HG03095 (cell line): ENCODE results near the gene CDC14C.
"Not testable (repeated sequence)": the region's sequence is repeated elsewhere in the genome, so short reads cannot be mapped to it uniquely, and the experiment has no call there.

Source experiments
- ATAC-seq: cut with Tn5 transposase; IDR thresholded peaks from one replicate; pipeline ENCODE4 v1.9.1; 2021; ENCODE audit warnings: moderate library complexity; ENCODE audit not compliant: unreplicated experiment

Gene CDC14C

GRCh38 chr7:48924433-48924832, at the start of gene CDC14C:
Gene CDC14C, plus strand, starts transcription at chr7:48924547. Its CDS starts 126 bp downstream, at chr7:48924673.
- no peak for ATAC-seq

- ATAC-seq = no peak
Observed at GRCh38 chr7:48875045-48875916, 49.1 kb upstream of the CDC14C start.

GRCh38 chr7:48876087-48876486, 48.3 kb upstream of the CDC14C start:
- no peak for ATAC-seq

GRCh38 chr7:48880851-48881250, 43.5 kb upstream of the CDC14C start:
- no peak for ATAC-seq

- no peak for ATAC-seq
Observed at GRCh38 chr7:48887500-48887899, 36.8 kb upstream of the CDC14C start.

- ATAC-seq = no peak
Observed at GRCh38 chr7:48894574-48894973, 29.8 kb upstream of the CDC14C start.

GRCh38 chr7:48899932-48900331, 24.4 kb upstream of the CDC14C start:
- no peak for ATAC-seq

- ATAC-seq = no peak
Observed at GRCh38 chr7:48901966-48902365, 22.4 kb upstream of the CDC14C start.

- ATAC-seq = no peak
Observed at GRCh38 chr7:48904975-48905374, 19.4 kb upstream of the CDC14C start.

- ATAC-seq = not testable (repeated sequence)
Observed at GRCh38 chr7:48905686-48906085, 18.7 kb upstream of the CDC14C start.

- ATAC-seq = not testable (repeated sequence)
Observed at GRCh38 chr7:48909887-48910286, 14.5 kb upstream of the CDC14C start.

- ATAC-seq = no peak
Observed at GRCh38 chr7:48931481-48931880, 7.1 kb downstream of the CDC14C start.

GRCh38 chr7:48932126-48932910, 8.0 kb downstream of the CDC14C start:
- ATAC-seq = no peak

GRCh38 chr7:48933549-48934085, 9.3 kb downstream of the CDC14C start:
- ATAC-seq = no peak

GRCh38 chr7:48938539-48939295, 14.4 kb downstream of the CDC14C start:
- no peak for ATAC-seq

- ATAC-seq = no peak
Observed at GRCh38 chr7:48943279-48943990, 19.1 kb downstream of the CDC14C start.

GRCh38 chr7:48955916-48956315, 31.6 kb downstream of the CDC14C start:
- no peak for ATAC-seq

- ATAC-seq = no peak
Observed at GRCh38 chr7:48959676-48960075, 35.3 kb downstream of the CDC14C start.

GRCh38 chr7:48962821-48963505, 38.6 kb downstream of the CDC14C start:
- no peak for ATAC-seq

- ATAC-seq = no peak
Observed at GRCh38 chr7:48964074-48964473, 39.7 kb downstream of the CDC14C start.
